Loucy (cell line): ENCODE results near the gene PTCHD4.

Experiments
- CTCF ChIP-seq: fragments of 200-600 bp; sonication (generic); conservative IDR thresholded peaks from 2 replicates; pipeline ENCODE4 v1.5.1; 2014; ENCODE audit warnings: mild to moderate bottlenecking, antibody characterized with exemption, low read length
- EZH2phosphoT487 ChIP-seq: fragments of 200-600 bp; IDR thresholded peaks from 2 replicates; pipeline ENCODE4 v1.6.1; 2018; ENCODE audit warnings: antibody characterized with exemption, mild to moderate bottlenecking, moderate library complexity, borderline replicate concordance

- TF ChIP-seq CTCF (no peak), EZH2phosphoT487 (no peak)
Measured at GRCh38 chr6:48080227-48081009, 30.6 kb downstream of the PTCHD4 start.
